SU-DHL-6 (cell line): ENCODE results near the gene OR51A2.

Experiments used
- CTCF ChIP-seq: fragments of 200-600 bp; sonication (generic); IDR thresholded peaks from one replicate; pipeline ENCODE4 v1.5.1; 2017; ENCODE audit warnings: antibody characterized with exemption, mild to moderate bottlenecking, low read length, moderate library complexity; ENCODE audit not compliant: insufficient read depth, poor library complexity, severe bottlenecking
- EZH2phosphoT487 ChIP-seq: fragments of 200-600 bp; sonication (generic), shearing (Covaris generic); conservative IDR thresholded peaks from 2 replicates; pipeline ENCODE4 v1.6.1; 2018; ENCODE audit warnings: mild to moderate bottlenecking, antibody characterized with exemption, low read length, moderate library complexity, mixed read lengths

- TF ChIP-seq CTCF (no peak), EZH2phosphoT487 (no peak)
Measured at GRCh38 chr11:4957396-4957795, 1.9 kb upstream of the OR51A2 start.
